Bronchial epithelial cell (primary cell): Measurements from ENCODE around the gene SLC39A7. TPM values are rescaled to one million over a fixed set of nuclear protein-coding genes. Genes with fewer than 3 reads are reported as not detected.

Source experiments
- DNase-seq: peaks from one replicate; pipeline ENCODE4 v3.0.0-alpha.2; 2010; ENCODE audit warnings: low read depth
- FAIRE-seq: peaks from 2 replicates; lab custom pipeline; 2011; peaks lifted over from hg19 to GRCh38; lab: Jason Lieb, UNC
- H3K27me3 ChIP-seq: 2 replicates; pipeline ENCODE4 v1.5.1; 2011; ENCODE audit warnings: low read length; ENCODE audit not compliant: control insufficient read depth, insufficient read depth
- H3K36me3 ChIP-seq: 2 replicates; pipeline ENCODE4 v1.5.1; 2011; ENCODE audit warnings: low read length; ENCODE audit not compliant: control insufficient read depth, insufficient read depth
- H3K4me3 ChIP-seq: 2 replicates; pipeline ENCODE4 v1.5.1; 2011; ENCODE audit warnings: mild to moderate bottlenecking, low read depth, low read length, control low read depth
- total RNA-seq: library from RNA; depleted of rRNA; stranded (reverse); fragments of >200 nt; gene quantifications from 2 replicates; pipeline ENCODE4 v1.2.1, GENCODE V29; 2014
- TF ChIP-seq, protein P1 (sequence below): IDR thresholded peaks from 2 replicates; pipeline ENCODE4 v1.5.1; 2011; ENCODE audit warnings: mild to moderate bottlenecking, moderate library complexity, low read length, control low read depth, inconsistent platforms; ENCODE audit not compliant: insufficient read depth, severe bottlenecking

SLC39A7 gene
- total RNA-seq, 1 donor from 2014 or later, result 94.0 TPM

DNA sequence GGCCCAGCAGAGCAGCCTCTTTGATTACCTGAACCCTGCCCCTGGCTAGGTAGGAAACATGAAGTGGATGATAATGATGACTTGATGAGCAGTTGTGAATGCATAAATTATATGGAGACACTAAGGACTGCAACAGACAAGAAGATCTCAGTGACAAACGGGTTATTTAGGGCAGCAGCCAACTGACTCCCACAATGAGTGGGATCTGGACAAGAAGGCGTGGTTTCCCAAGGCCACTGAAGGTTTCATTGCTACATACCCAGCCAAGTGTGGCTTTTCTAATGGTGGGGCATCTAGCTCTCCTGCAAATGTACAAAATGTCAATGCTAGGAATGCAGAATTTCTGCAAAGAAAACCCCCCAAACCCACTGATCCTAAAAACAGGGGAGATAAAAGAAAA, 37.1 kb downstream of the SLC39A7 start:
- DNase-seq, result no peak
- FAIRE-seq, result no peak
- H3K36me3 ChIP-seq, result no peaks in the 10 kb centered on the region
- H3K4me3 ChIP-seq, result no peak overlapping the region
- H3K27me3 ChIP-seq, result peaks cover 6% of the 10 kb centered on the region
- TF ChIP-seq, protein P1, sequence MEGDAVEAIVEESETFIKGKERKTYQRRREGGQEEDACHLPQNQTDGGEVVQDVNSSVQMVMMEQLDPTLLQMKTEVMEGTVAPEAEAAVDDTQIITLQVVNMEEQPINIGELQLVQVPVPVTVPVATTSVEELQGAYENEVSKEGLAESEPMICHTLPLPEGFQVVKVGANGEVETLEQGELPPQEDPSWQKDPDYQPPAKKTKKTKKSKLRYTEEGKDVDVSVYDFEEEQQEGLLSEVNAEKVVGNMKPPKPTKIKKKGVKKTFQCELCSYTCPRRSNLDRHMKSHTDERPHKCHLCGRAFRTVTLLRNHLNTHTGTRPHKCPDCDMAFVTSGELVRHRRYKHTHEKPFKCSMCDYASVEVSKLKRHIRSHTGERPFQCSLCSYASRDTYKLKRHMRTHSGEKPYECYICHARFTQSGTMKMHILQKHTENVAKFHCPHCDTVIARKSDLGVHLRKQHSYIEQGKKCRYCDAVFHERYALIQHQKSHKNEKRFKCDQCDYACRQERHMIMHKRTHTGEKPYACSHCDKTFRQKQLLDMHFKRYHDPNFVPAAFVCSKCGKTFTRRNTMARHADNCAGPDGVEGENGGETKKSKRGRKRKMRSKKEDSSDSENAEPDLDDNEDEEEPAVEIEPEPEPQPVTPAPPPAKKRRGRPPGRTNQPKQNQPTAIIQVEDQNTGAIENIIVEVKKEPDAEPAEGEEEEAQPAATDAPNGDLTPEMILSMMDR, result no peak

DNA sequence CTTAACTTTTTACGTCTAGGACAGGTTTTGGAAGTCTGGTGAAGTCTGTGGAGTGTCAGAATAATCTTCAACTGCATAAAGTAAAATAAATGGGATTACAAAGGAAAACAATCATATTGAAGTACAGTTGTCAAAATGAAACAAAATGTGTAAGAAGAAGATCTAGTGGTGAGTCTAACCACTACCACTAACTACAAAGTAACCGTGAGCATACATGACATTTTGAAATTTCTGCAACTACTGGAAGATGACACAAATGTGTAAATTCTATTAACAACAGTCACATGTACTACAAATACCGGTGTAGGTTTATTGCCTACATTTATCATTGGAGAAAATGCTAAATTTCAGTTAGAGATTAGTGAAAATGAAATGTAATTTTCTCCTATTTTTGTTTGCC, 41.3 kb downstream of the SLC39A7 start:
- TF ChIP-seq, protein P1, result no peak
- no peaks in the 10 kb centered on the region for H3K36me3 ChIP-seq
- H3K27me3 ChIP-seq, result peaks cover 3% of the 10 kb centered on the region
- no peak overlapping the region for H3K4me3 ChIP-seq
- FAIRE-seq (no peak), DNase-seq (peak; percentile 16)

DNA sequence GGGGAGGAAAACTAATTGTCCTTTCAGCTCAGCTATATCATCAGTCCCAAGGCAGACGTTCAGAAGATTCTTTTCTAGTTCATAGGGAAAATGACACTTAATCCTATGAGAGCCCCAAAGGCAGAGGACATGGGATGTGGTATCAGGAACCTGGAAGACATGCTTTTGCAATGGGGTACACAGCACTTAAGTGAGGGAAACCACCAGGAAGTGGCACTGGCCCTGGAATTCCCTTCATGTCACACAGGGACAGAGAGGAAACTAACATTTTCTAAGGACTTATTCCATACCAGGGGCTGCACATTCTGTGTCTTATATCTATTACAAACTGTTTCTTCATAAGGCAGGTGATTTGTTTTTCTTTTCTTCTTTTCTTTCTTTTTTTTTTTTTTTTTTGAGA, 42.8 kb downstream of the SLC39A7 start:
- TF ChIP-seq, protein P1, result no peak
- H3K27me3 ChIP-seq, result peaks cover 3% of the 10 kb centered on the region
- FAIRE-seq, result no peak

DNA sequence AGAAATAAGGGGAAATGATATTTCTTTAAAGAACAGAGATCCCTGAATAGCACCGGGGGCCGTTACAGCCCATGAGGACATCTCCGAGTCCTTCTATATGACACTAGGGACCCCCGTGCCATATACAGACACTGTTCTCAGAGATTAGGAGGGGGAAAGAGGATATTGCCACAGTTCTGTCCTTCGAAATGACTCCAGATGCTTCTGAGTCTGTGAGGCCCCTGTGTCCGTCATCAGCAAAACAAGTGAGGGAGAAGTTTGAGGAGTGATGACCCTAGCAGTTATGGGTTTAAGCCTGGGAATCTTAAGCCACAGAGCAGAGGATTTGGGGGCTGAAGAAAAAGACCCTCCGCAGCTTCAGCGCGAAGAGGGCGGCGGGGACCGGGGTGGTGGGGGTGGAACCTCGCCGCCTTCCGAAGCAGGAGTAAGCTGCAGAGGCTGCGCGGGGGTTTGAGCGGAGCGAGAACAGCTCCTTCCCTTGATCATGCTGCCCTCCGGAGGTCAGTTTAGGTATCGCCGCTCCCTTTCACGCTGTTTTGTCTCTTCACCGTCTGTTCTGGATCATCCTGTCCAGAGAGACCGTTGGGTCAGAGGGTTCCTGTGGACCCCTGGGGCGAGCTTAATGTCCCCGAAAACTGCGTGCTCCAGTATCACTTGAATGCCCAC, 47.4 kb downstream of the SLC39A7 start:
- TF ChIP-seq, protein P1, result peak; percentile 98
- Histone ChIP-seq H3K4me3 (peak overlapping the region; percentile 37), H3K36me3 (no peaks in the 10 kb centered on the region), H3K27me3 (no peaks in the 10 kb centered on the region)
- DNase-seq (peak; percentile 76), FAIRE-seq (no peak)

More for the DNA sequence above, 42.8 kb downstream of the SLC39A7 start:
- no peaks in the 10 kb centered on the region for H3K36me3 ChIP-seq
- no peak overlapping the region for H3K4me3 ChIP-seq
- no peak for DNase-seq

DNA sequence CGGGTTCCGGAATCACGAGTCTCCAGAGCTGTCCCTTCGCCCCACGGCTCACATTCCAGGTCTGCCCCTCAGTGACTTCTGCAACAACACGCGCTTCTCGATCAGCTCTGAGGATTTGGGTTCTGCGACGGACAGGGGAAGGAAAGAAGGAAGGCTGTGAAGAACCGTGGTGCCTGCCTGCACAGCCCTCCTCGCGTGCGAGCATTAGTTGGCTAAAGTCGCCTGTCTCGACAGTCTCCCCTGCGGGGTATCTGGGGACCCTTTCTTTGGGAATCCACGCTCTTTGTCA, 47.9 kb downstream of the SLC39A7 start:
- FAIRE-seq, result peak; percentile 58
- Histone ChIP-seq H3K36me3 (no peaks in the 10 kb centered on the region), H3K27me3 (no peaks in the 10 kb centered on the region), H3K4me3 (peak overlapping the region; percentile 37)
- TF ChIP-seq, protein P1, result no peak
- DNase-seq, result no peak
